NCI-H2196 treated with DMSO at 0.1 percent for 48 hours (cell line): ENCODE data around the gene CDT1.
"Not testable (repeated sequence)": the region's sequence is repeated elsewhere in the genome, so short reads cannot be mapped to it uniquely, and the experiment has no call there.

Experiments
- DNase-seq: peaks from one replicate; lab custom pipeline; 2025; ENCODE audit not compliant: unreplicated experiment; lab: John Stamatoyannopoulos, UW

Gene CDT1

GRCh38 chr16:88815901-88816589, 12.5 kb downstream of the CDT1 start:
- no peak for DNase-seq

DNA sequence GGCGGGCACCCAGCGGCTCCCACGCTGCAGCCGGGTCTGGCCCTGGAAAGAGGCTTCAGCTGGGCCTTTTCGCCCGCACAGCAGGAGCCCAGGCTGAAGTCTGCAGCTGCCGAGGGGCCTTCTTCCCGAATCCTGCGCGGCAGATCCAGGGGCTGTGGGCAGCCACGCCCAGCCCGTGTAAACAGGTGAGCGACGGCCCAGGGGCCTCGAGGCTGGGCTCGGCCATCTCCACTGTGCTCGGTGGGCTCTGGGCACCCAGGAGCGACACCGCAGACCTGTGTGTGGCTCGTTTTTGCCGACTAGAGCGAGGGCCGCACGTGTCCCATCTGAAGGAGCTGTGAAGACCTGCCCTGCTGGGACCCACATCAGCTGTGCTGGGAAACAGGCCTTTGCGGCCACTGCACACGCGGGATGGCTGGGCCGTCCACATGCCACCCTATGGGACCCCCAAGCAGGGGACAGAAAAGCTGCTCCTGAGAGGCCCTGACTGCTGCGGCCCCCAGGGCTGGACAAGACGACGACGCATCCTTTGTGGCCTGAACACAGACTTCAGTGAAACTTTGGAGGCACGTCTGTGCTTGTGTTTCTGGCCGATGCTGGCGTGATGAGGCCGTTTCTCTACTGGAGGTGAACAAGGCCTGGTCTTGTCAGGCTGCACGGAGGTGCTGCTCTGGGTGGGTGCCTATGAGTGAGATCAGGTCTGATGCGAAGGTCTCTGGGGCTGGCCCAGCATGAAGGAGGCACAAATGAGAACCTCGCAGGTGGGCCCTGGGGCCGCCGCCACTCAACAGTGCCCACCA, 13.3 kb downstream of the CDT1 start:
- no peak for DNase-seq

GRCh38 chr16:88817785-88818574, 14.4 kb downstream of the CDT1 start:
- DNase-seq: no peak

DNA sequence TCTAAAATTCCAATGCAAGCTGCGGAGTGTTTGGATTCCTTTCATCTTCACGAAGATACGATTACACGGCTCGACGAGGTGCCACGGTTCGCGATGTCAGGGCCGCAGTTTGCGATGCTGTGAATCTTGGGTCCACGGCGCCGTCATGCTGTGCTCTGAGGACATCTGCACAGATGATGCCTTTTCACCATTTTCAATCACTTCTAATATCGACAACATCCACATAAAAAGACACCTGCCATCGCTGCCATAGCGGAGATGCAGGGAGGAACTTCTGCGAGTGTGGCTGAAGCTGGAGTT, 14.9 kb downstream of the CDT1 start:
- no peak for DNase-seq

DNA sequence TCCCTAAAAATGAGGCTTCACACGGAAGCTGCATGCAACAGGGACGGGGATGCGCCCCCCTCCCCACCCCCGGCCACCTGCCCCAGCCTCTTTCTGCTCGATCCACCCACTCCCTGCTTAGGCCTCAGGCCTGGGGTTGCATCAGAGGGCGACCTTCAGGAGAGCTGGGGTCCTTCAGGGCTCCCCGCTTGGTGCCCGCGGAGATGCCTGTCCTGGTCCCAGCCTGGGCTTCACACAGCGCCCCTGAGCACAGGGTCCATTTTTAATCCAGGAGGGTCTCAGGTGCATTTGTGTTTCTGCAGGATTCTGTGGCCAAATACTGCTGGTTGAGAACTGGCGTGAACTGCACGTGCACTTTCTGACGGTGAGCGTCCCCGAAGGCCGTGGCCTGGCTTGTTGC, 15.5 kb downstream of the CDT1 start:
- DNase-seq: no peak

- no peak for DNase-seq
Observed at GRCh38 chr16:88820385-88821025, 16.9 kb downstream of the CDT1 start.

DNA sequence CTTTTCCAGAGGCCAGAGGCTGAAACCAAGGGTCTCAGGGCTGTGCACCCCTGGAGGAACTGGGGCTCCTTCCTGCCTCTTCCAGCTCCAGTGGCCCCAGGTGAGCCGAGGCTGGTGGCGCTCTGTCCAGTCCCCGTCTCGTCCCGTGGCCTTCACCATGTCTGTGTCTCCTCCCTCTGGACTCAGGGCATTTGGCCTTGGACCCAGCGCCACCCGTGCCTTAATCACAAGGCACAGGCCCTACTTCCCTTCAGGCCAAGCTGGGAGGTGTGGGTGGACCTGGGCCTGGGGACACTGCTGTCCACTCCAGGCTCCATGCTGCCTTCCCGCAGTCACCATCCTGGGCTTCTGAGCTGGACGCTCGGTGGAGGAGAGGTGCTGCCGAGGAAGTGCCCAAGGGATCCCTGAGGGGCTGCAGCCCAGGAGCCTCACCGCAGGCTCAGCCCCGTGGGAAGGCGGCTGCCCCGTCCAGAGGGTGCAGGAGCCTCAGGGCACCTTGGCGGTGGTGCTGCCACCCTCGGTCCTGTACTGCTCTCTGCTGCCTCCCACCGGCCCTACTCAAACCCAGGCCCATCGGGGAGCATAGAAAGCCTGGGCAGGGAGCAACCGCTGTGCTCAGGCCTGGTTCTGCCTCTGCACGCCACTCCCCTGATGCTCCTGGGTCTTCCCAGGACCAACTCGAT, 17.7 kb downstream of the CDT1 start:
- no peak for DNase-seq

DNA sequence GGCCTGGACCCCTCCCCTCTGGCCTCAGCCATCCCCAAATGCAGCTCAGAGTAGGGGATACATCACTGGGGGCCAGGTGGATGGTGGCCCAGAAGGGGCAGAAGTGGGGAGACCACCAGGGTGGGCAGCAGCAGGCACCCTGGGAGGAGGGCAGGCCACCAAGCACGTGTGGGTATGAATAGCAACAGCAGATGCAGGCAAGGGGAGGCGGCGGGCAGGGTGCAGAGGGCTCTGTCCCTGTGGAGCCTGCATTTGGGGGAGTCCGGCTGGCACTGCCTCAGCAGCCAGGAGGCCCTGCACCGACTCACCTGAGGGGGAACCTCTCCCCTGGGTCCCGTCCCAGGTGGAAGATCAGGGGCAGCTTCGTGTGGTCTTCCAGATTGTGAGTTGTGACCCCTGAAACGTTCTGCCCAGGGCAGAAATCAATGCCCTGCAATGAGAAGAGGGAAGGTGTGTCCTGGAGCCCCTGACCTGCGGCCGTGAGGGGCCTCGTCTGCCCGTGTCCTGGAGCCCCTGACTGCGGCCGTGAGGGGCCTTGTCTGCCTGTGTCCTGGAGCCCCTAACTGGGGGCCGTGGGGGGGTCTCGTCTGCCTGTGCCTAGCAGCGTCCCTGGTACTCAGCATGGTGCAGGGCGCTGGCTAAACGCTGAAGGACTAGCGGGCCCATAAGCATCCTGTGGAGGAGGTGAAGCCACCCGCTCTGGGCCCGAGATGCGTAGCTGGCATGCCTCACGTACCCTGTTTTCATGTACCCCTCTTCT, 18.9 kb downstream of the CDT1 start:
- DNase-seq: no peak

DNA sequence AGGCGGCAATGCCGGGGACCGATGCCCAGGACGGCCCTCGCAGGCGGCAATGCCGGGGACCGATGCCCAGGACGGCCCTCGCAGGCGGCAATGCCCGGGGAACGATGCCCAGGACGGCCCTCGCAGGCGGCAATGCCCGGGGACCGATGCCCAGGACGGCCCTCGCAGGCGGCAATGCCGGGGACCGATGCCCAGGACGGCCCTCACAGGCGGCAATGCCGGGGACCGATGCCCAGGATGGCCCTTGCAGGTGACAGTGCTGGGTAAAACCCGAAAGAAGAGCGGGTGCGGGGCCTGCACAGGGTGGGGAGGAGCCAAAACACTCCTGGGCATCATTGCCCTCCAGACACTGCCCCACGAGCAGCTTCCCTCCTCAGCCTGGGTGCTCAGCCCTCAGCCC, 20.1 kb downstream of the CDT1 start:
- not testable (repeated sequence) for DNase-seq

DNA sequence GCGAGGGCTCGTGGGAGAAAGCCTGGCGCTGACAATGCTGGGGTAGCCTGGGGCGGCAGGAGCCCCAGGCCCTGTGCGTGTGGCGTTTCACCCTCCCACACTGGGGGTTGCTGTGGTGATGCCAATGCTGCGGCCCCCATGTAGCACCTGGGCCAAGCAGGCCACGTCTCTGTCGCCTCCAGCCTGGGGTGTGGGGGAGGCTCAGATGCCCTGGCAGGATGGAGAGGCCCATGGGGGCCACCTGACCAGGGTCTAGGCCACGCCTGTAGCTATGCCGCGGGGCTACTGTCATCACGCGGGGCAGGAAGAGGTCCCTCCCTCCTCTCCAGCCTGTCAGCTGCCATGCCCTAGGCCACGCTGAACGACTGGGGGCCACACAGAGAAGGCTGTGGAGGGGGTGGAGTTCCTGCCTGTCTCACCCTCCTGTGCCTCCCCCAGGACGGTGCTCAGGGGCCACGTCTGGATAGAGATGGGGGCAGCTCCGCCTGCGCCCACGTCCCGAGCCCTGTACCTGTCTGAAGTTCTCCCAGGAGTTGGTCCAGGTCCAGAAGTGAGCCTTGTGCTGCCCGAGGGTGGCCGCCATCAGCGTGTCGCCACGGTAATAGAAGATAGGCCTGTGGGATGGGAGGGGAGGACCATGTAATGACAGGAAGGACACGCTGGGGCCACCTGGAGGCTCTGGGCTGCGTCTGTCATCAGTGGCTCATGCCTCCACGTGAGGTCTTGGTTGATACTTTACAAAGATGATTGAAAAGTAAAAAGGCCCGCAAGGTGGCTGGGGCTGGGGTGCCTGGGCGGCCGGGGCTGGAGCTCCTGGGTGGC, 20.9 kb downstream of the CDT1 start:
- DNase-seq: no peak

DNA sequence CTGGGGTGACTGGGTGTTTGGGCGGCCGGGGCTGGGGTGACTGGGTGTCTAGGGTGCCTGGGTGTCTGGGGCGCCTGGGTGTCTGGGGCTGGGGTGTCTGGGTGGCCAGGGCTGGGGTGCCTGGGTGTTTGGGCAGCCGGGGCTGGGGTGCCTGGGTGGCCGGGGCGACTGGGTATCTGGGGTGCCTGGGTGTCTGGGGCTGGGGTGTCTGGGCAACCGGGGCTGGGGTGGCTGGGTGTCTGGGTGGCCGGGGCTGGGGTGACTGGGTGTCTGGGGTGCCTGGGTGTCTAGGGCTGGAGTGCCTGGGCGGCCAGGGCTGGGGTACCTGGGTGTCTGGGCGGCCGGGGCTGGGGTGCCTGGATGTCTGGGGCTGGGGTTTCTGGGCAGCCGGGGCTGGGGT, 21.6 kb downstream of the CDT1 start:
- no peak for DNase-seq

DNA sequence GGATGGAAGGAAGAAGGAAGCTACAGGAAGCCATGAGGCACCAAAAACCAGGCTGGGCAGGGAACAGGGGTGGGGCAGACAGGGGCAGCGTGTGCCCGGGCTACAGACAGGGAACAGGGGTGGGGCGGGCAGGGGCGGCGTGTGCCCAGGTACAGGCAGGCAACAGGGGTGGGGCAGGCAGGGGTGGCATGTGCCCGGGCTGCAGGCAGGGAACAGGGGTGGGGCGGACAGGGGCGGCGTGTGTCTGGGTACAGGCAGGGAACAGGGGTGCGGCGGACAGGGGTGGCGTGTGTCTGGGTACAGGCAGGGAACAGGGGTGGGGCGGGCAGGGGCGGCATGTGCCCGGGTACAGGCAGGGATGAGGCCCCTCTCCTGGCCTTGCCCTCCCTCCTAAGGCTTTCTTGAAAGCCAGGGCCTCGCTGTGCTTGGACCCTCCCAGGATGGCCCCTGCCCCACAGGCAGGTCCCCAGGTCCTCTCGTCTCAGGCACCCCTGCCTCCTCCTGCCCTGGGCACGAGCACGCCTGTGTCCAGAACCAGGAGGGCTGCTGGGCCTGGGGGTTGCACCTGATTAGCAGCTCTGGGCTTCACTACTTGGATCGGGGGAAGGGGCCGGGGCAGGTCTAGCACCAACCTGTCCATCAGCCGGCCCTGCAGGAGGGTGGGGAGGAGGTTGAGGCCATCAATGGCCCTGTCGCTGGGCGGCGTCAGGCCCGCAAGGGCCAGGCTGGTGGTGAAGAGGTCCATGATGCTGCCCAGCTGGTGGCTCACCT, 22.7 kb downstream of the CDT1 start:
- DNase-seq: no peak

DNA sequence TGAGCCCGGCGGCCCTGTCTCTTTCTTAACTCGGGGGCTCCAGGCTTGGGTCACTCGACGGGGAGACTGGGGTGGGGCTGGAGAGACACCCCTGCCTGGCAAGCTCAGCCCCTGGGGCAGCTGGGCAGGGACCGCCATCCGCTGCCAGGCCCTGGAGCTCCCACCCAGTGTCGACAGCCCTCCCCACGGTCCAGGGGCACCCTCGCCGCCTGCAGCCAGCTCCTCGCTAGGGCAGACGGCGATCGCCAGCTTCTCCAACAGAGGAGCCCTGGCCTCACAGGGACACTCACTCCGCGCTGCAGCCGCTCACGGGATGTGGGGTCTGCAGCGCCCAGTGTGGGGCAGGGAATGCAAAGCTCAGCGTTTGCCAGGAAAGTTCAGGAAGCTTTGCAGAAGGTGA, 24.1 kb downstream of the CDT1 start:
- no peak for DNase-seq

DNA sequence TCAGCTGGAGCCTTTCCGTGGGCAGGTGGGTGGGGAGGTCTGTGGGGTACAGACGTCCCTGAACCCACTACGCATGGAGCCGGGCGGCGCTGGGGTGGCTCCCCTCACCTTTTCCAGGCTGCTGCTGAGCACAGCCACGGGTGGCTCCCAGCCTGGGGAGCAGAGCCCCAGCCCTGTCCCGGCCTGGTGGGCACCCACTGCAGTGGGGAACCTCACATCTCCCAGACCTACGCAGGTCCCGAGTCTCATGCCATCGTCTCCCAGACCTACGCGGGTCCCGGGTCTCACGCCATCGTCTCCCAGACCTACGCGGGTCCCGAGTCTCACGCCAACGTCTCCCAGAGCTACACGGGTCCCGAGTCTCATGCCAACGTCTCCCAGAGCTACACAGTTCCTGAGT, 25.1 kb downstream of the CDT1 start:
- DNase-seq: no peak

DNA sequence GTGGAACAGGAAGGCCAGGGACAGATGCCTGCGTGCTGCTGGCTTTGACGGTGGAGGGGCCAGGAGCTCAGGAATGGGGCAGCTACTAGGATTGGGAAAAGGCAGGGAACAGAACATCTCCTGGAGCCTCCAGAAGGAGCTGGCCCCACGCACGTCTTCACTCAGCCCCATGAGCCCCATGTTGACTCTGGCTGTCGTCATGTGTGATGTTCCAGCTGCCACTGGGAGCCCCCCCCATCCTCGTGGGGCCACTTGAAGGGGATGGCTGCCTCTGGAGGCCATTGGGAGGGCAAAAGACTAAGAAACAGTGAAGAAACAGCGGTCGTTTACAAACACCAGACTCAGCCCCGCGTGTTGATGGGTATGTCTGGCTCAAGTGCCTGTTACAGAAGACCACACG, 26.7 kb downstream of the CDT1 start:
- no peak for DNase-seq

DNA sequence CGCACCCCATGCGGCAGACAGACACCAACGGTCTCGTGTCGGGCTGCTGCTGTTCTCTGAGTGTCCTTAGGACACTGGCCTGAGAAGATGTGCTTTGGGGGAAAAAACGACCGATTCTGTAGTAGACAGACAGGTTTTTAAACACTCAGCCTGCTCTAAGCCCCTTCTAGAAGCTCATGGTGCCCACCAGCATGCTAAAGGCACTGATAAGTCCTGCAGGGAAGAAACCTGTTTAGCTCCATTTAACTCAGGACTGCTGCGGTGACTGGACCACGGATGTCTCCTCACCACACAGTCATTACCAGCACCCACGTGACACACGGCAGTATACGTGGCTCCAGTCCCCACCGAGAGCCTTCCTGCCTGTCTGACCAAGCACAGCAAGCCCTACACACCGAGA, 27.2 kb downstream of the CDT1 start:
- no peak for DNase-seq

DNA sequence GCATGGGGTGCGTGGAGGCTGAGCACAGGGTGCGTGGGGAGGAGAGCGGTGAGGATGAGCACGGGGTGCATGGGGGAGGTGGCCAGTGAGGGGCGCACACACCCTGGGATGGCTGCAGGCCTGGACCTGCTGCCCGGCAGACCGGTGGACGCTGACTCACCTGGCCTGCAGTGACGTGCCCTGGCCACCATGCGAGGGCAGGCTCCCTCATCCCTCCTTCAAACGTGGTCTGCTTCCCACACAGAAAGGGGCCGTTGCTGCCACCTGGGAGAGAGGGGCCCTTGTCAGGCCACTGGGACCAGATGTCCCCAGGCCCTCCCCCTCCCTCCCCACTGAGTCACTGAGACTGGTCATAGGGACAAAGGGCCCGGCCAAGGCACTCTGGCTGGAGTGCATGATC, 28.2 kb downstream of the CDT1 start:
- DNase-seq: no peak

DNA sequence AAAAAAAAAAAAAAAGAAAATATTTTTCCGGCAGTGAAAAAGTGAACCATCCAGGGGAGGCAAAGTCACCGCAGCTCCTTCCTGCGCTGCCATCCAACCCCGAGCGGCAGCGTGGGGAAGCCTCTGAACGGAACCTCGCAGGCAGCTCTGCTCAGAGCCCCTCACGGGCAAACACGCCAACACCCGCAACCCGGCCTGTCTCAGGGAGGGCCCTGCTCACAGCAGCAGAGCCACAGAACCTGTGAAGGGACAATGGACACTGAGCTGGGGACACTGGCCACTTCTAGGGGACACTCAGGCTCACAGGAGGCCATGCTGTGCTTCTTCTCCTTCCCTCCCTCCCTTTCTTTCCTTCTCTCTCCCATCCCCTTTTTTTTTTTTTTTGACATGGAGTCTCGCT, 29.5 kb downstream of the CDT1 start:
- DNase-seq: no peak

GRCh38 chr16:88834670-88835069, 31.1 kb downstream of the CDT1 start:
- no peak for DNase-seq
